ENCODE data around the gene HLA-B.

DNA sequence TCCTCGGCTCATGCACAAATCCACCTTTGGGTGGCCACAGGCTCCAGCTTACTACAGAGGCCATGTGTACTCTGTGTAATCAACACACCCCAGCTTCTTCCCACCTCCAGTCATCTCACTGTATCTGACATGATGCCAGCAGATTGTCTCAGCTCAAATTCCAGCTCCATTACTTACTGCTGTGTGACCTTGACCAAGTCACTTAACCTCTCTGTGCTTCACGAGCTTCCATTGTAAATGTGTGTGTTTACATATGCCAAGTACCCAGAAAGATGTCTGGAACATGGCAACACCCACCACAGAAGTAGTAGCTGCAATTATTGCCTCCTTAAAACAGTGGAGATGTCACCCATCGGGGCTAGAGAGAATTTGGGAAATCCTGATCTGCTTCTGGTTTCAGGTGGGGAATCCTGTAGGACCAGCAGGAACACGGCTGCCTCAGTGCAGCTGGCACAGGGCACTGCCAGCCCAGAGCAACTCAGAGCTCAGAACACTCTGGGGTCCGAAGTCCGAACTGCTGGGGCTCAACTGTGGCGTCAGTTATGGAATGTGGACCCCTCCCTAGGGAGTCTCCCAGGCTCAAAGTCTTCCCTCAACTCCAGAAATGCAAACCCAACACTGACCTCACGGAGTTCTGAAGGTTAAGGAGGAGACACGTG lies 21.2 kb upstream of the HLA-B start:
- TF ChIP-seq, protein P1, sequence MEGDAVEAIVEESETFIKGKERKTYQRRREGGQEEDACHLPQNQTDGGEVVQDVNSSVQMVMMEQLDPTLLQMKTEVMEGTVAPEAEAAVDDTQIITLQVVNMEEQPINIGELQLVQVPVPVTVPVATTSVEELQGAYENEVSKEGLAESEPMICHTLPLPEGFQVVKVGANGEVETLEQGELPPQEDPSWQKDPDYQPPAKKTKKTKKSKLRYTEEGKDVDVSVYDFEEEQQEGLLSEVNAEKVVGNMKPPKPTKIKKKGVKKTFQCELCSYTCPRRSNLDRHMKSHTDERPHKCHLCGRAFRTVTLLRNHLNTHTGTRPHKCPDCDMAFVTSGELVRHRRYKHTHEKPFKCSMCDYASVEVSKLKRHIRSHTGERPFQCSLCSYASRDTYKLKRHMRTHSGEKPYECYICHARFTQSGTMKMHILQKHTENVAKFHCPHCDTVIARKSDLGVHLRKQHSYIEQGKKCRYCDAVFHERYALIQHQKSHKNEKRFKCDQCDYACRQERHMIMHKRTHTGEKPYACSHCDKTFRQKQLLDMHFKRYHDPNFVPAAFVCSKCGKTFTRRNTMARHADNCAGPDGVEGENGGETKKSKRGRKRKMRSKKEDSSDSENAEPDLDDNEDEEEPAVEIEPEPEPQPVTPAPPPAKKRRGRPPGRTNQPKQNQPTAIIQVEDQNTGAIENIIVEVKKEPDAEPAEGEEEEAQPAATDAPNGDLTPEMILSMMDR (IDR thresholded peaks at IDR 0.05; ENCODE audit: low read depth, low read length, poor library complexity, severe bottlenecking): no peak
- TF ChIP-seq EZH2phosphoT487 (IDR thresholded peaks at IDR 0.05; ENCODE audit: borderline replicate concordance, low read length): no peak

Data from DOHH2 (cell line).